GM12865 (cell line): ENCODE results near the gene EFNA3.

Experiments
- DNase-seq: peaks from one replicate; pipeline ENCODE4 v3.0.0; 2010; ENCODE audit warnings: low read depth
- H3K4me3 ChIP-seq: 2 replicates; pipeline ENCODE4 v1.5.1; 2011; ENCODE audit warnings: mild to moderate bottlenecking, low read depth, low read length, control low read depth
- TF ChIP-seq, protein P1 (sequence below): IDR thresholded peaks from 2 replicates; pipeline ENCODE4 v1.5.1; 2011; ENCODE audit warnings: low read length, control low read depth, low read depth, inconsistent platforms; ENCODE audit not compliant: insufficient read depth; ENCODE audit errors: missing control alignments

Gene EFNA3

GRCh38 chr1:155121249-155121648 lies 42.6 kb downstream of the EFNA3 start:
- TF ChIP-seq, protein P1, sequence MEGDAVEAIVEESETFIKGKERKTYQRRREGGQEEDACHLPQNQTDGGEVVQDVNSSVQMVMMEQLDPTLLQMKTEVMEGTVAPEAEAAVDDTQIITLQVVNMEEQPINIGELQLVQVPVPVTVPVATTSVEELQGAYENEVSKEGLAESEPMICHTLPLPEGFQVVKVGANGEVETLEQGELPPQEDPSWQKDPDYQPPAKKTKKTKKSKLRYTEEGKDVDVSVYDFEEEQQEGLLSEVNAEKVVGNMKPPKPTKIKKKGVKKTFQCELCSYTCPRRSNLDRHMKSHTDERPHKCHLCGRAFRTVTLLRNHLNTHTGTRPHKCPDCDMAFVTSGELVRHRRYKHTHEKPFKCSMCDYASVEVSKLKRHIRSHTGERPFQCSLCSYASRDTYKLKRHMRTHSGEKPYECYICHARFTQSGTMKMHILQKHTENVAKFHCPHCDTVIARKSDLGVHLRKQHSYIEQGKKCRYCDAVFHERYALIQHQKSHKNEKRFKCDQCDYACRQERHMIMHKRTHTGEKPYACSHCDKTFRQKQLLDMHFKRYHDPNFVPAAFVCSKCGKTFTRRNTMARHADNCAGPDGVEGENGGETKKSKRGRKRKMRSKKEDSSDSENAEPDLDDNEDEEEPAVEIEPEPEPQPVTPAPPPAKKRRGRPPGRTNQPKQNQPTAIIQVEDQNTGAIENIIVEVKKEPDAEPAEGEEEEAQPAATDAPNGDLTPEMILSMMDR = no peak
- DNase-seq = no peak
- no peak overlapping the region for H3K4me3 ChIP-seq

GRCh38 chr1:155122308-155122707 lies 43.7 kb downstream of the EFNA3 start:
- TF ChIP-seq, protein P1 = no peak

GRCh38 chr1:155123801-155124200 lies 45.2 kb downstream of the EFNA3 start:
- no peak overlapping the region for H3K4me3 ChIP-seq
- no peak for DNase-seq
- TF ChIP-seq, protein P1 = no peak

More at GRCh38 chr1:155122308-155122707, 43.7 kb downstream of the EFNA3 start:
- DNase-seq = no peak
- no peak overlapping the region for H3K4me3 ChIP-seq

DNA sequence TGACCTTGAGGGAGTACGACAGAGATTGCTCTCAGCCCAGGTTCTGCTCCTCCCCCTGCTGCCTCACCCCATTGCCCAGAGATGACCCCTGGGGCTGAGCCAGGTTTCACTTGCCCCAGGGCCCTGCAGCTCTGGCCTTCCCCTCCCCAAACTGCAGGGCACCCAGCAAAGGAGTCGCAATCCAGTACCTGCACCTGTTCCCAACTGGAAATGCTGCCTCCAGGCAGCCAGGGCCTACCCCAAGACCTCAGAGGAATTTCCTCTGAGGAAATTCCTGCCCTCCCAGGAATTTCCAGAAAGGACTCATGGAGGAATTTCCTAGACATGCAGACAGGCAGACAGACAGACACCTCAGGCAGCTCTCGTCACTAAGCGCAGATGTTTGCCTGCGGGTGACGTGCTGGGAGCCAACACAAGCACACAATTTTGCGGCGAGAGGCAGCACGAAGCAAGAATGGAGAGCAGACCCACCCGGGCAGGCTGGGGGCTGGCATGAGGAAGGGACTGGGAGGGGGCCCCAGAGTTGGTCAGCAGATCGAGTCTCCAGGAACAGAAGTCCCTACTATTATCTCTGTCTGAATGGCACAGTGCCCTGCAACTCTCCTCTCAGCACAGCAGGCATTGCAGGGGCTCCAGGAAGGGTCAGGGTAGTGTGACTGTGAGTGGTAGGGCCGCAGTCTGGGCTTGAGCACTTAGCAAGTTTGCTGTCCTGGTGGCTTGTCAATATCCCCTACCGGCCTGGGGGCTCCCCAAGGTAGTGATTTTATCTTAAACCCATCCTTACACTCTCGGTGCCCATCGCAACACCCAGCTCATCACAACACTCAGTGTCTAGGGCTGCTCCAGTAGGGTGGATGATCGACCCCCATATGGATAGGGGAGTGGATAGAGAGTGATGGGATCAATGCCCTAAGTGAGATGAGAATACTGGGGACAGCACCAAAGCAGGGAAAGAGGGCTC lies 46.1 kb downstream of the EFNA3 start:
- TF ChIP-seq, protein P1 = no peak
- DNase-seq = no peak
- no peak overlapping the region for H3K4me3 ChIP-seq

DNA sequence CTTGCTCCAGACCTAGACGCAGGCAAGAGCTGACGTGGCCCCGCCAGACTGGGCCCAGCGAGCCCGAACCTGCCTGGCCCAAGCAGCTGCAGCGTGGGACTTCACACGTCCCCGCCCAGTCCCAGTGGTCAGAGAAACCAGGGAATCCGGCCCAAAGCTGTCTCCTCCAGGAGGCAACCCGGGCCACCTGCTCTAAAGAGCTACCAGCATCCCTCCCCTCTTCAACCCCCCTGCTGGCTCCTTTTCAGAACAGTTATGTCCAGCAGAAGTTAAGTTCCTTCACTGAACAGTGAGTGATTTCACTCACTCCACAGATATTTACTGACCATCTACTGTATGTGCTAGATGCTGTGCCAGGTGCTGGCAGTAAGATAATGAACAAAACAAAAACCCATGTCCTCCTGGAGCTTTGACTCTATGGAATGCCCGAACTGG lies 46.9 kb downstream of the EFNA3 start:
- TF ChIP-seq, protein P1 = no peak
- no peak for DNase-seq
- H3K4me3 ChIP-seq = no peak overlapping the region

GRCh38 chr1:155125946-155126555 lies 47.4 kb downstream of the EFNA3 start:
- TF ChIP-seq, protein P1 = no peak
- no peak overlapping the region for H3K4me3 ChIP-seq
- no peak for DNase-seq
